Peyer's patch (tissue), 4 donors: Measurements from ENCODE around the gene VASN.
A peak's percentile ranks its signal among the peaks of the same experiment; 100 is the strongest.

Source experiments
- POLR2A ChIP-seq, 2 donors: fragments of 450-650 bp; IDR thresholded peaks; one replicate each; pipeline ENCODE4 v1.5.1; 2017; ENCODE audit warnings: antibody characterized with exemption in 2 of 2, mild to moderate bottlenecking in 2 of 2, moderate library complexity in 2 of 2
- TF ChIP-seq, protein P1 (sequence below), 6 experiments: fragments of 450-650 bp in 4 of 6; fragments of 200-600 bp in 2 of 6; sonication (generic) in 1 of 6; IDR thresholded peaks; one replicate each; pipeline ENCODE4 v1.5.1; 2017 to 2019; ENCODE audit warnings: antibody characterized with exemption in 6 of 6, mild to moderate bottlenecking in 3 of 6, moderate library complexity in 1 of 6

DNA sequence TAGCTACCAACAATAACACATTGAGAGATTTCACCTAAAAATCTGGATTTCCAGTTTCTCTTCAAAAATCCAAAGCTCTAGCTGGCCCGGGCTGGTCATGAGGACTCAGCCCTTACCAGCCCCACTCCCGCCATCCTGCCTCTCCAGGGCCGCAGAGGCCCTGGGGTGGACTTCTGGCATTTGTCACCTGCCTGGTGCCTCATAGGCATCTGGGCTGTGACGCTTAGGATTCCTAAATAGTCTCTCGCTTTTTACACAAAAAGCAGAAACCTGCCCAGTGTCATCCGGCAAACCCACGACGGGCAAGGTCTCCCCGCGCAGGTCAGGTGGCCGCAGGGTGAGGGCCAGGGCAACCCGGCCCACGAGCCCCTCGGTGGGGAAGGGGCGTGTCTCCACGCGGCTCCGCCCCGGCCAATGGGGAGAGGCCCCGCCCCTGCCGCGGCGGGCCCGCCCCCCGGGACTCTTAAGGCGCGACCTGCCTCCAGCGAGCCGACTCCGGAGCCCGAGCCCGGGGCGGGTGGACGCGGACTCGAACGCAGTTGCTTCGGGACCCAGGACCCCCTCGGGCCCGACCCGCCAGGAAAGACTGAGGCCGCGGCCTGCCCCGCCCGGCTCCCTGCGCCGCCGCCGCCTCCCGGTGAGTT, at the start of gene VASN:
- peak in 1 of 2 donors; percentile 75 for TF ChIP-seq POLR2A (IDR thresholded peaks at IDR 0.05)
- TF ChIP-seq, protein P1, sequence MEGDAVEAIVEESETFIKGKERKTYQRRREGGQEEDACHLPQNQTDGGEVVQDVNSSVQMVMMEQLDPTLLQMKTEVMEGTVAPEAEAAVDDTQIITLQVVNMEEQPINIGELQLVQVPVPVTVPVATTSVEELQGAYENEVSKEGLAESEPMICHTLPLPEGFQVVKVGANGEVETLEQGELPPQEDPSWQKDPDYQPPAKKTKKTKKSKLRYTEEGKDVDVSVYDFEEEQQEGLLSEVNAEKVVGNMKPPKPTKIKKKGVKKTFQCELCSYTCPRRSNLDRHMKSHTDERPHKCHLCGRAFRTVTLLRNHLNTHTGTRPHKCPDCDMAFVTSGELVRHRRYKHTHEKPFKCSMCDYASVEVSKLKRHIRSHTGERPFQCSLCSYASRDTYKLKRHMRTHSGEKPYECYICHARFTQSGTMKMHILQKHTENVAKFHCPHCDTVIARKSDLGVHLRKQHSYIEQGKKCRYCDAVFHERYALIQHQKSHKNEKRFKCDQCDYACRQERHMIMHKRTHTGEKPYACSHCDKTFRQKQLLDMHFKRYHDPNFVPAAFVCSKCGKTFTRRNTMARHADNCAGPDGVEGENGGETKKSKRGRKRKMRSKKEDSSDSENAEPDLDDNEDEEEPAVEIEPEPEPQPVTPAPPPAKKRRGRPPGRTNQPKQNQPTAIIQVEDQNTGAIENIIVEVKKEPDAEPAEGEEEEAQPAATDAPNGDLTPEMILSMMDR (IDR thresholded peaks at IDR 0.05) = no peak
